Liver (tissue), 9 donors: Measurements from ENCODE around the gene CAPN15. TPM values are rescaled to one million over a fixed set of nuclear protein-coding genes. Genes with fewer than 3 reads are reported as not detected.

Experiments used
- DNase-seq: peaks from one replicate; pipeline ENCODE4 v3.0.0-alpha.2; 2017; ENCODE audit warnings: low spot score
- H3K27ac ChIP-seq, 2 donors: one replicate each; pipeline ENCODE4 v1.7.0; 2013; ENCODE audit warnings: inconsistent platforms in 2 of 2, low read length in 2 of 2, control low read depth in 1 of 2, low read depth in 1 of 2, mild to moderate bottlenecking in 1 of 2
- H3K27me3 ChIP-seq, 4 donors: one replicate each; pipeline versions ENCODE4 v1.6.1 to v1.7.0; 2013; ENCODE audit warnings: low read length in 3 of 4, inconsistent platforms in 1 of 4, mild to moderate bottlenecking in 1 of 4, moderate library complexity in 1 of 4; ENCODE audit not compliant: control insufficient read depth in 4 of 4, insufficient read depth in 4 of 4
- H3K36me3 ChIP-seq, 4 donors: one replicate each; pipeline versions ENCODE4 v1.6.1 to v1.7.0; 2013; ENCODE audit warnings: low read length in 3 of 4, mild to moderate bottlenecking in 3 of 4, low read depth in 1 of 4, moderate library complexity in 1 of 4; ENCODE audit not compliant: control insufficient read depth in 4 of 4, insufficient read depth in 3 of 4
- H3K4me1 ChIP-seq, 4 donors: one replicate each; pipeline versions ENCODE4 v1.6.1 to v1.7.0; 2013; ENCODE audit warnings: low read length in 3 of 4, mild to moderate bottlenecking in 3 of 4, moderate library complexity in 1 of 4; ENCODE audit not compliant: control insufficient read depth in 4 of 4, insufficient read depth in 4 of 4
- H3K4me3 ChIP-seq, 3 donors: one replicate each; pipeline versions ENCODE4 v1.6.1 to v1.7.0; 2013; ENCODE audit warnings: low read length in 3 of 3, control low read depth in 1 of 3, low read depth in 1 of 3, mild to moderate bottlenecking in 1 of 3
- H3K9ac ChIP-seq, 2 donors: one replicate each; pipeline ENCODE4 v1.7.0; 2013; ENCODE audit warnings: low read length in 2 of 2, mild to moderate bottlenecking in 2 of 2, moderate library complexity in 2 of 2, control low read depth in 1 of 2, low read depth in 1 of 2
- H3K9me3 ChIP-seq, 4 donors: one replicate each; pipeline versions ENCODE4 v1.6.1 to v1.7.0; 2013; ENCODE audit warnings: low read length in 3 of 4; ENCODE audit not compliant: control insufficient read depth in 4 of 4
- ATF3 ChIP-seq: IDR thresholded peaks from 2 replicates; pipeline ENCODE4 v1.6.1; 2016; ENCODE audit warnings: antibody characterized with exemption
- CTCF ChIP-seq: fragments of 150-350 bp; IDR thresholded peaks from 2 replicates; pipeline ENCODE4 v1.5.1; 2017; ENCODE audit warnings: improper control_type of control experiment, low read depth, low read length; ENCODE audit not compliant: missing input control
- FOXA1 ChIP-seq: IDR thresholded peaks from 2 replicates; pipeline ENCODE4 v1.6.1; 2016; ENCODE audit warnings: antibody characterized with exemption
- FOXA2 ChIP-seq: IDR thresholded peaks from 2 replicates; pipeline ENCODE4 v1.6.1; 2016; ENCODE audit warnings: antibody characterized with exemption
- HNF4A ChIP-seq, 2 donors: conservative IDR thresholded peaks; 2 replicates each; pipeline ENCODE4 v1.6.1; 2016; ENCODE audit warnings: antibody characterized with exemption in 2 of 2, mild to moderate bottlenecking in 2 of 2
- HNF4G ChIP-seq: IDR thresholded peaks from 2 replicates; pipeline ENCODE4 v1.6.1; 2016; ENCODE audit warnings: antibody characterized with exemption
- JUND ChIP-seq, 2 donors: IDR thresholded peaks; 2 replicates each; pipeline ENCODE4 v1.6.1; 2016; ENCODE audit warnings: antibody characterized with exemption in 2 of 2
- MAX ChIP-seq: IDR thresholded peaks from 2 replicates; pipeline ENCODE4 v1.6.1; 2016; ENCODE audit warnings: antibody characterized with exemption
- NR2F2 ChIP-seq: IDR thresholded peaks from 2 replicates; pipeline ENCODE4 v1.6.1; 2016; ENCODE audit warnings: antibody characterized with exemption
- RAD21 ChIP-seq, 2 donors: IDR thresholded peaks; 2 replicates each; pipeline ENCODE4 v1.6.1; 2016; ENCODE audit warnings: antibody characterized with exemption in 2 of 2, mild to moderate bottlenecking in 2 of 2
- TAF1 ChIP-seq: conservative IDR thresholded peaks from 2 replicates; pipeline ENCODE4 v1.6.1; 2016; ENCODE audit warnings: antibody characterized with exemption, mild to moderate bottlenecking
- YY1 ChIP-seq: IDR thresholded peaks from 2 replicates; pipeline ENCODE4 v1.6.1; 2016; ENCODE audit warnings: antibody characterized with exemption, mild to moderate bottlenecking
- ZBTB33 ChIP-seq: IDR thresholded peaks from 2 replicates; pipeline ENCODE4 v1.6.1; 2016; ENCODE audit warnings: antibody characterized with exemption
- WGBS: extraction: QIAGEN DNeasy Blood & Tissue Kit; methylation state at CpG from one replicate; pipeline ENCODE4 v1.1.7; 2013; 5-methylcytosine and 5-hydroxymethylcytosine counted together
- polyA plus RNA-seq, 2 donors: library from polyadenylated mRNA; stranded (reverse) in 1 of 2; unstranded in 1 of 2; fragments of 200-250 nt in 1 of 2; fragments of >200 nt in 1 of 2; fragmentation: Nextera tagmentation in 1 of 2; extraction: Ambion mirVana in 1 of 2; gene quantifications; one replicate each; pipeline versions ENCODE4 v1.2.1 to v1.2.3, GENCODE V29; 2013 to 2015
- total RNA-seq, 2 donors: library from RNA; depleted of rRNA; stranded (reverse); fragments of >200 nt; gene quantifications; one replicate each; pipeline ENCODE4 v1.2.3, GENCODE V29; 2014
- donor health status: healthy.
- donor health status: healthy.
- donor health status: healthy.
- donor health status: healthy.
- donor health status: healthy.

Gene CAPN15
- total and polyA plus RNA-seq, 4 donors, result 5.9 to 37.2 (median 21.6) TPM

- Histone ChIP-seq H3K9me3 (no peaks in the 10 kb centered on the region), H3K4me1 (peaks cover 7 to 25% (median 10%) of the 10 kb centered on the region in 4 donors), H3K36me3 (peaks cover 0 to 3% (median 0%) of the 10 kb centered on the region in 4 donors), H3K9ac (no peak overlapping the region), H3K4me3 (no peak overlapping the region), H3K27ac (no peak overlapping the region), H3K27me3 (no peaks in the 10 kb centered on the region)
- TF ChIP-seq HNF4A (conservative IDR thresholded peaks at IDR 0.05) (no peak), YY1 (no peak), MAX (no peak), NR2F2 (no peak), FOXA2 (no peak), JUND (IDR thresholded peaks at IDR 0.05) (no peak), ZBTB33 (no peak), CTCF (no peak)
- DNase-seq, result no peak
- WGBS, result 90% methylated on average over 12 of the region's 12 CpGs
Observed at GRCh38 chr16:499924-500323, 27.6 kb upstream of the CAPN15 start.

GRCh38 chr16:500709-501108, 26.8 kb upstream of the CAPN15 start:
- H3K9me3 ChIP-seq, result no peaks in the 10 kb centered on the region
- WGBS, result 83% methylated on average over 12 of the region's 12 CpGs
- peaks cover 0 to 7% (median 1%) of the 10 kb centered on the region in 4 donors for H3K36me3 ChIP-seq
- H3K4me1 ChIP-seq, result peaks cover 7 to 31% (median 10%) of the 10 kb centered on the region in 4 donors
- TF ChIP-seq TAF1, result no peak
- no peak for TF ChIP-seq ATF3
- TF ChIP-seq ZBTB33, result no peak
- no peak for TF ChIP-seq FOXA1
- no peak for TF ChIP-seq RAD21 (IDR thresholded peaks at IDR 0.05)
- no peak for TF ChIP-seq HNF4G
- TF ChIP-seq JUND (IDR thresholded peaks at IDR 0.05), result no peak
- no peak for TF ChIP-seq NR2F2
- H3K27ac ChIP-seq, result no peak overlapping the region
- no peaks in the 10 kb centered on the region for H3K27me3 ChIP-seq
- no peak overlapping the region for H3K4me3 ChIP-seq
- DNase-seq, result no peak
- H3K9ac ChIP-seq, result no peak overlapping the region
